Esophagus muscularis mucosa (tissue), 3 donors: ENCODE results near the gene RAB25.

Source experiments
- CTCF ChIP-seq, 3 experiments: fragments of 200-600 bp in 2 of 3; fragments of 450-650 bp in 1 of 3; sonication (generic) in 2 of 3; IDR thresholded peaks; one replicate each; pipeline ENCODE4 v1.5.1; 2017 to 2019; ENCODE audit warnings: antibody characterized with exemption in 3 of 3, mild to moderate bottlenecking in 2 of 3, moderate library complexity in 1 of 3
- POLR2A ChIP-seq: fragments of 450-650 bp; IDR thresholded peaks from one replicate; pipeline ENCODE4 v1.6.1; 2017; ENCODE audit warnings: antibody characterized with exemption, moderate library complexity, mild to moderate bottlenecking, low read depth

- TF ChIP-seq POLR2A (no peak), CTCF (IDR thresholded peaks at IDR 0.05) (no peak)
Measured at GRCh38 chr1:156077430-156077760, 16.4 kb downstream of the RAB25 start.
